ENCODE measurements around the gene IGF2BP2.
"Not testable (repeated sequence)": the region's sequence is repeated elsewhere in the genome, so short reads cannot be mapped to it uniquely, and the experiment has no call there.

Gene IGF2BP2

GRCh38 chr3:185658504-185658912, 166.3 kb downstream of the IGF2BP2 start:
- no peak for FAIRE-seq

- no peak for FAIRE-seq
Measured at GRCh38 chr3:185657691-185658503, 166.9 kb downstream of the IGF2BP2 start.

GRCh38 chr3:185657211-185657610, 167.6 kb downstream of the IGF2BP2 start:
- no peak for FAIRE-seq

- no peak for FAIRE-seq
Measured at GRCh38 chr3:185656321-185656840, 168.5 kb downstream of the IGF2BP2 start.

- FAIRE-seq, result no peak
Measured at GRCh38 chr3:185655426-185656320, 169.2 kb downstream of the IGF2BP2 start.

GRCh38 chr3:185654758-185655145, 170.1 kb downstream of the IGF2BP2 start:
- no peak for FAIRE-seq

GRCh38 chr3:185653949-185654757, 170.7 kb downstream of the IGF2BP2 start:
- FAIRE-seq, result no peak

GRCh38 chr3:185651971-185652370, 172.9 kb downstream of the IGF2BP2 start:
- no peak for FAIRE-seq

GRCh38 chr3:185649414-185649813, 175.4 kb downstream of the IGF2BP2 start:
- FAIRE-seq, result no peak

GRCh38 chr3:185648396-185648795, 176.4 kb downstream of the IGF2BP2 start:
- FAIRE-seq, result no peak

- no peak for FAIRE-seq
Measured at GRCh38 chr3:185647880-185648210, 177.0 kb downstream of the IGF2BP2 start.

GRCh38 chr3:185647134-185647879, 177.5 kb downstream of the IGF2BP2 start:
- no peak for FAIRE-seq

GRCh38 chr3:185646382-185647133, 178.3 kb downstream of the IGF2BP2 start:
- no peak for FAIRE-seq

GRCh38 chr3:185645596-185646381, 179.1 kb downstream of the IGF2BP2 start:
- FAIRE-seq, result no peak

- not testable (repeated sequence) for FAIRE-seq
Measured at GRCh38 chr3:185645191-185645590, 179.7 kb downstream of the IGF2BP2 start.

GRCh38 chr3:185640308-185640707, 184.5 kb downstream of the IGF2BP2 start:
- no peak for FAIRE-seq

GRCh38 chr3:185639632-185640206, 185.1 kb downstream of the IGF2BP2 start:
- FAIRE-seq, result no peak

GRCh38 chr3:185638651-185639050, 186.2 kb downstream of the IGF2BP2 start:
- not testable (repeated sequence) for FAIRE-seq

- FAIRE-seq, result no peak
Measured at GRCh38 chr3:185637388-185637787, 187.5 kb downstream of the IGF2BP2 start.

GRCh38 chr3:185632996-185633395, 191.8 kb downstream of the IGF2BP2 start:
- no peak for FAIRE-seq
